HG03039 (cell line): ENCODE measurements around the gene THADA.
A peak's percentile ranks its signal among the peaks of the same experiment; 100 is the strongest.
"Not testable (repeated sequence)": the region's sequence is repeated elsewhere in the genome, so short reads cannot be mapped to it uniquely, and the experiment has no call there.

Source experiments
- ATAC-seq: cut with Tn5 transposase; IDR thresholded peaks from one replicate; pipeline ENCODE4 v1.9.1; 2021; ENCODE audit warnings: mild to moderate bottlenecking, moderate library complexity; ENCODE audit not compliant: unreplicated experiment

THADA gene

GRCh38 chr2:43417300-43417699, 178.5 kb downstream of the THADA start:
- ATAC-seq, result no peak

DNA sequence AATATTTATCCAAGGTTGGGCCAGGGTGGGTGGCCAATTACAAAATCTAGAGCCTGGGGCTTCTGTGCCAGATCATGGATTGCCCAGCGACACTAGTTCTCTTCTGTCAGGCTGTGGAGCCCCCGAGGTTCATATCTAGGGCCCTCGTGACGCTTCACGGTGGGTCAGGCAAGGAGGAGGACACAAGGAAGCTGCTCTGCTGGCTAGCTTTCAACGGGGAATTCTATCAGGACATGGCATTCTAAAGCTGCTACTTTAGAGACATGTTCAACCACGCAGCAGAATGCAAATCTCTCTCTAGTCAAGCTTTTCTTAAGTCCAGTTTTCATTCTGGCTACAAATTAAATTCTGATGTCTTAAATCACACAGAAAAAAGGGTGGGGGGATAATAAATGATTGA, 180.2 kb downstream of the THADA start:
- ATAC-seq, result no peak

DNA sequence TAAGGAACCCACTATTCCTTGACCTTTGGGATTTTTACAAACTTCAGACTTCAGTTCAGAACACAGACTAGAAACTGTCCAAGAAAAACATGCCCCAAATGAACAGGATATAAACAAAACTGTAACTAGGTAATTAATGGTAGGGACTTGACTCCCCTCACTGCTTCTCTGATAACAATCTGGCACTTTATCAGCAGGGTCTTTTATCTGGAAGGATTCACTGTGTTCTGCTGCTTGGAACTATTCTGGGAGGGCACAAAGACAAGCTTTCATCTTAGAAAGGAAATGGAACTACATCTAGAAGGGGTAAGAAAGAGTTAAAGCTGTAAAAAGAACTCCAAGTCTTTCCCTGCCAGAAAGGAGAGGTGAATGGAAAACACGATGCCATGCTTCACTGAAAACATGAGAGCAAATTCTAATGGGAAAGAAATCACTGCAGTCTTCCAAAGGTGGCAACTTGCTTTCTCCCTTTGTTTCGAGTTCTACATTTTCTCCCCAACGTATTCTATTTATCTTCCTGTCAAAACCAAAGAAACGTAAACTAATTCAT, 181.2 kb downstream of the THADA start:
- no peak for ATAC-seq

- ATAC-seq, result no peak
These were observed 181.8 kb downstream of the THADA start for GRCh38 chr2:43414033-43414432.

GRCh38 chr2:43412114-43412753, 183.6 kb downstream of the THADA start:
- ATAC-seq, result no peak

GRCh38 chr2:43410055-43410604, 185.7 kb downstream of the THADA start:
- no peak for ATAC-seq

DNA sequence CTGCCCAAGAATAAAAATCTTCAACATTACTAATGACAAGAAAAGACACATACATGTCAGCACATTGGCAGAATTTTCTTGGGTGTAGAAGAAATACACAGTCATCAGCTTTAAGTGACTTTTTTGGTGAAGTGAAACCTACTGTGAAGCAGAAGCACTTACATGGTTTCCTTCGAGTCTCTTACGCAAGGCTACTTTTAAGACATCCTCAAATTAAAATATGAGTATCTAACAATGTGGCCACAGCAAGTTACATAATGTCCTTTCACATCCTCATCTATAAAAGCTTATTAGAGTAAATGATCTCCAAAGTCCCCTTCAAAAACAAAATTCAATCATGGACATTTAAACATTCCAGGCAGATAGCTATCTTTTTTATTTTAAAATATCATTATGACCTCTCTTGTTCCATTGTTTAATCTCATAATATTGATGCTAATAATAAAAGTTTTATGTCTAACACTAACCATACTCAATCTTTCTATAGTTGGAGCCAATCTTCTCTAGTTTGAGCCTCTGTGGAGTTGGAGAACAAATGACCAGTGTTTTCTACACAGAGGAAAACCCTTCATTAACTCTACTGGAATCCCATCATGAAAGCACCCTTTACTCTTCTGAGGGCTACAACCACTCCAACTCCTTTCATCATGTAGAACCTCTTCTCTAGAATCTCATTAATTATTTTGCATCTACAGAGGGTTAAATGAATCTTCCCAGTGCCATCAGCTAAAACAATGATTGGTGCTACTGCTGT, 187.3 kb downstream of the THADA start:
- no peak for ATAC-seq

GRCh38 chr2:43407935-43408334, 187.9 kb downstream of the THADA start:
- ATAC-seq, result no peak

DNA sequence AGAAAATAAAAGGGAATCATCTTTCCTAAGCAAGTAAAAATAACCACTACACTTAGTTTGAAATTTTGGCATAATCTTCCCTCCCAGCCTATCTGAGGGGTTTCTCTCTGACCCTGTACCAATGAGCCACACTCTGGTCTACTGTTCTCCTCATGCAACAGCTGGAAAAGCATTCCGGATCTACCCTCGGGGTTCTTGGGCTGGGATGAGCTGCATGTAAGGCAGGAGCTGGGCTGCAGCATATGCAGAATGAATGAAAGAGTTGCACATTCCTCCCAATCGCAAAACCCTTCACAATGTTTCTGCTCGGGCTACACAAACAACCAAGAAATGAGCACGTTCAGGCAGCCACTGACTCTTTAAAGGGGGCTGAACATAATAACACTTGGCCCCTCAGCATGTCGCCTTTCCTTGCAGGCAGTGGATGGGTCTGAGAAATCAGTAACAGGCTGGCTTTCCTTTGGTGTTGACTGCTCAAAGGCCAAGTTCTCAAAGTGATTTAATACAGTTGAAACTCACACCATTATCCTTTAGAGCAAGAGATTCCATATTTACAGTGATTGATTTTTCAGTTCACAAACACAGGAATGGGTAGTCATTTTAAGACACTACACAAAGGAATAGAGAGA, 189.1 kb downstream of the THADA start:
- ATAC-seq, result no peak

GRCh38 chr2:43405829-43406228, 190.0 kb downstream of the THADA start:
- ATAC-seq, result no peak

DNA sequence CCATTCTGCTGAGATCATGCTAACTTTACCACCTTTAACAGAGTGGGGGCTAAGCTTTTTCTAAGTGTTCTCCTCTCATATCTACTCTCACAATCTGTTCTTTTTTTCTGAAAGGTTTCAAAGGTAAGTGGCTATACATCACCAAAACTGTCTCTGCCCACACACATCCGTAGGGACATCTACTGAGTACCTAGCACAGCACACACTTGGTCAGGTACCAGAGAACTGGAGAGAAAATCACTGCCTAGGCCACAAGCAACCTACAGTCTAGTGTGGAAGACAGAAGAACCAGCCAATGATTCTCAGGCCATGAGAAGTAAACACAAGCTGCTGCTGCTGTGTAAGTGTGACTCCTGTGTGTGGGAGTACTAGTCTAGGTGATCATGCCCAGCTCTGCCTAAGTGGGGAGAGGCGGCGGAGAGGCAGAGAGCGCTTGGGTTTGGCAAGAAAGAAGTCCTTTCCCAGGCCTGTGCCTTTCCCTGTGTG, 193.3 kb downstream of the THADA start:
- peak; percentile 41 for ATAC-seq

GRCh38 chr2:43402002-43402401, 193.8 kb downstream of the THADA start:
- ATAC-seq, result peak; percentile 85

DNA sequence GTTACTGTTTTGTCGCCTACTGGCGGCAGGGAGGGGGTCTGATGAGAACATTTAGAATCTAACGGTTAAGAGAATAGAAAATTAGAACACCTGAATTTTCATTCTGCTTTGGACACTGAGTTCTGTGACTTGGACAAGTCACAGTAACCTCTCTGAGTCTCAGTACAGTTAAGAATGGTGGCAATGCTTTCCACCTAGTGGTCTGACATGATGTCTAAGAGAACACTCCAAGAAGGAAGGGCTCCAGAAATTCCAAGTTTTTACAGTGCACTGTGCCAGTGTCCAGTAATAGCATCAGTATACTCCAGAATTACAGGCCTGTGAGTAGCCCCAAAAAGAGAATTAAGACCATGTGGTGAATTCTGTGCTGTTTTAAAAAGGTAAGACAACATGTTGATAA, 195.3 kb downstream of the THADA start:
- no peak for ATAC-seq

- no peak for ATAC-seq
These were observed 196.1 kb downstream of the THADA start for GRCh38 chr2:43399515-43400264.

GRCh38 chr2:43399098-43399497, 196.7 kb downstream of the THADA start:
- ATAC-seq, result no peak

- no peak for ATAC-seq
These were observed 198.0 kb downstream of the THADA start for GRCh38 chr2:43397821-43398220.

GRCh38 chr2:43397411-43397810, 198.4 kb downstream of the THADA start:
- ATAC-seq, result no peak

GRCh38 chr2:43396344-43396743, 199.5 kb downstream of the THADA start:
- not testable (repeated sequence) for ATAC-seq

DNA sequence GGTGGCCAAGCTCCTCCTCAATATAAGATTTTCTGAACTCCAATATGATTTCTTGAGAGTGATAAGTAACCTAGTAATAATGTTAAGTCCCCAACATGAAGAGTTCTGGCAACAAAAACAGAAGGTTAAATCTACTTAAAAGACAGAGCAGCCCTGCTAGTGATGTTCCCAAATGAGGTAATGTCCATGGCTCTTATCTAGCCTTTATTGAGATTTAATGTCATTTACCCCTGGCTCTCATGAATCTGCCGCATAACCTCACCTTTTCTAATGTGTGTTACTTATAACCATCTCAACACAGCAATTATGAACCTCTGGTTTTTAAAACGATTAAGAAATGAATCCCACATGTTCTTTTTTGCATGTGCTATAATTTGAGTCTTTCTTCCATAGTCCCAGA, 201.9 kb downstream of the THADA start:
- no peak for ATAC-seq

GRCh38 chr2:43391878-43392215, 204.0 kb downstream of the THADA start:
- ATAC-seq, result no peak
